ENCODE data around the gene FCGR3A. TPM values are rescaled to one million over a fixed set of nuclear protein-coding genes. Genes with fewer than 3 reads are reported as not detected.
"Not testable (repeated sequence)": the region's sequence is repeated elsewhere in the genome, so short reads cannot be mapped to it uniquely, and the experiment has no call there.

FCGR3A gene
- total and polyA plus RNA-seq, 2 experiments from 2014 or later: not detected

DNA sequence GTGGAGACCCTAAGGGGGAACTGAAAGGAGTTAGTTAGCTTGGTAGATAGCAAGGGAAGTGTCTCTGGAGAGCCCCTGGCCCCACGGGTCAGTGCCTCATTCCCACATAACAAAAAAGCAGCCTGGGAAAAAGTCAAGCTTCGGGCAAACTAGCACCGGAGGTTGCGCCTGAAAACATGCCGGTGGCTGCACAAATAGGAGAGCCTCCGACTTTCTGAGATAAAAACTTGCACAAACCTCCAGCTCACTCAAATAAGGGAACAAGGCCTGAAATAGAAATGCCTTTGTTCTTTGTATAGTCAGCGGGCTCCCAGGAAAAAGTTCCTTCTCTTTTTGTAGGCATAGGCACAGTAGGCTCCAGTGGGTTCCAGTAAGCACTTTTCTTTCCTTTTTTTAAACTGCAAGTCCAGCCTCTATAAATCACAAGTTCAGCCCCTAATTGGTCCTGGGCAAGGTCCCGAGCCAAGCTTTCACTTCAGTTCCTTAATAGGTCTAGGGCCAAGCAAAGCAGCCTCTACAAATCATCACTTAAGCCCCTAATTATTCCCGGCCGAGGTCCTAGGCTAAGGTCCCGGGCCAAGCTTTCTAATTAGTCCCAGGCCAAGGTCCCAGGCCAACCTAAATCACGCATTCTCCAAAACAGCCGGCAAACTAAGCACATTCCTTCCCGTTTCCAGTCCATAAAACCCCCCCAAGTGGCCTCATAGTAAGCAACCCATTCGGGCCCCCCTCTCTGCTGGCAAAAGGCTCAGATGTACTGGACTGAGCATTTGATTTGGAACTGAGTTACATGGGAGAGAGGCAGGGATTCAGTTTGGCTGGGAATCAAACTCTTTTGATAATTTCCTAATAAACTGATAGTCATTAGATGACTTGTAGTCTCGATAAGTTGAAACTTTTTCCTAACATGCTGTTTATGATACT, 16.7 kb downstream of the FCGR3A start:
- DNase-seq: peak; percentile 27
- H3F3A ChIP-seq (ENCODE audit: insufficient read depth); H3K9ac ChIP-seq; H3K79me2 ChIP-seq (ENCODE audit: insufficient read depth); H4K20me1 ChIP-seq (ENCODE audit: insufficient read depth); H3K4me1 ChIP-seq (ENCODE audit: insufficient read depth); H3K36me3 ChIP-seq (ENCODE audit: low read depth); H3K27me3 ChIP-seq (replicated peaks; ENCODE audit: insufficient read depth); H3K9me2 ChIP-seq (ENCODE audit: insufficient read depth); H3K9me3 ChIP-seq (ENCODE audit: low read depth); in situ Hi-C loops (cut with MboI); H3K27ac ChIP-seq: not testable (repeated sequence)
- Histone ChIP-seq H2AFZ (peak overlapping the region; percentile 62), H3K4me2 (ENCODE audit: unreplicated experiment) (peak overlapping the region; percentile 35), H3K4me3 (peak overlapping the region; percentile 6)
- WGBS, 2 experiments (ENCODE audit: low coverage in 1 of 2, low lambda C conversion rate in 2 of 2, missing lambda C conversion rate in 2 of 2): 14 to 19% methylated on average over 16 of the region's 16 CpGs

DNA sequence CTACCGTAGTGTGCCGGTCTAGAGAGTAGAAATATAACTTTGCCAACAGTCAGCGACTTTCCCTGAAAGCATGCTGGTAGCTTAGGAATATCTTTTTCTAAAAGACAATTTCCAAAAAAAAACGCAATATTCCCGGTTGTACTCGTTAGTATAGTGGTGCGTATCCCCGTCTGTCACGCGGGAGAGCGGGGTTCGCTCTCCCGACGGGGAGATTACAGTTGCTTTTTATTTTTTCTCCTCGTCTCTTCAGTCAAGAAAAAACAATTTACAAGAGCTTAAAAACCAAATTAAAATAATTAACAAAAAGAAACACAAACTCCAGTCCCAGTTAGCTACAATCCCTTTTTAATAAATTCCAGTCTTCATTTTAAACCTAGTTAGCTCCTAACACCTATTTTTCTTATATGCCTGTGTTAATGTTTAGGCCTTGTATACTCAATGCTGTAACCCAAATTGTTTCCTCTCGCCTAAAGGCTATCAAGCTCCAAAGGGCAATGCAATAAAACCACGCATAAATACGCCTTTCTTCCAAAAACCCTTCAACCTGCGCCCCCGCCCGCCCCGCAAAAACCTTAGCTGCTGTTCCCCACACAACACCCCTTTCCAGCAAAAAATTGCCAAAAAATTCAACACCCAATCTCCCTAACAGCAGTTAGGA, 17.5 kb downstream of the FCGR3A start:
- DNase-seq: no peak
- TF ChIP-seq EZH2 (IDR thresholded peaks at IDR 0.05; ENCODE audit: insufficient read depth, poor library complexity, severe bottlenecking) (no peak), EZH2phosphoT487 (IDR thresholded peaks at IDR 0.05; ENCODE audit: insufficient read depth, low read depth) (no peak)
- Histone ChIP-seq H3K36me3 (ENCODE audit: low read depth) (no peaks in the 10 kb centered on the region), H3K9me2 (ENCODE audit: insufficient read depth) (no peaks in the 10 kb centered on the region), H3K27me3 (replicated peaks; ENCODE audit: insufficient read depth) (no peaks in the 10 kb centered on the region), H3K4me1 (ENCODE audit: insufficient read depth) (peaks cover 9% of the 10 kb centered on the region; the same call in 1 of the 2 replicates), H3K9me3 (ENCODE audit: low read depth) (no peaks in the 10 kb centered on the region), H2AFZ (peak overlapping the region; percentile 82), H3K4me3 (peak overlapping the region; percentile 88), H3K27ac (no peak overlapping the region), H4K20me1 (ENCODE audit: insufficient read depth) (no peaks in the 10 kb centered on the region), H3F3A (ENCODE audit: insufficient read depth) (peaks cover 9% of the 10 kb centered on the region; the same call in 1 of the 2 replicates), H3K9ac (peak overlapping the region; percentile 75), H3K79me2 (ENCODE audit: insufficient read depth) (no peaks in the 10 kb centered on the region), H3K4me2 (ENCODE audit: unreplicated experiment) (peak overlapping the region; percentile 86)
- in situ Hi-C loops (cut with MboI): no loop called here
- 72 to 73% methylated on average over 22 of the region's 22 CpGs for WGBS, 2 experiments (ENCODE audit: low coverage in 1 of 2, low lambda C conversion rate in 2 of 2, missing lambda C conversion rate in 2 of 2)

DNA sequence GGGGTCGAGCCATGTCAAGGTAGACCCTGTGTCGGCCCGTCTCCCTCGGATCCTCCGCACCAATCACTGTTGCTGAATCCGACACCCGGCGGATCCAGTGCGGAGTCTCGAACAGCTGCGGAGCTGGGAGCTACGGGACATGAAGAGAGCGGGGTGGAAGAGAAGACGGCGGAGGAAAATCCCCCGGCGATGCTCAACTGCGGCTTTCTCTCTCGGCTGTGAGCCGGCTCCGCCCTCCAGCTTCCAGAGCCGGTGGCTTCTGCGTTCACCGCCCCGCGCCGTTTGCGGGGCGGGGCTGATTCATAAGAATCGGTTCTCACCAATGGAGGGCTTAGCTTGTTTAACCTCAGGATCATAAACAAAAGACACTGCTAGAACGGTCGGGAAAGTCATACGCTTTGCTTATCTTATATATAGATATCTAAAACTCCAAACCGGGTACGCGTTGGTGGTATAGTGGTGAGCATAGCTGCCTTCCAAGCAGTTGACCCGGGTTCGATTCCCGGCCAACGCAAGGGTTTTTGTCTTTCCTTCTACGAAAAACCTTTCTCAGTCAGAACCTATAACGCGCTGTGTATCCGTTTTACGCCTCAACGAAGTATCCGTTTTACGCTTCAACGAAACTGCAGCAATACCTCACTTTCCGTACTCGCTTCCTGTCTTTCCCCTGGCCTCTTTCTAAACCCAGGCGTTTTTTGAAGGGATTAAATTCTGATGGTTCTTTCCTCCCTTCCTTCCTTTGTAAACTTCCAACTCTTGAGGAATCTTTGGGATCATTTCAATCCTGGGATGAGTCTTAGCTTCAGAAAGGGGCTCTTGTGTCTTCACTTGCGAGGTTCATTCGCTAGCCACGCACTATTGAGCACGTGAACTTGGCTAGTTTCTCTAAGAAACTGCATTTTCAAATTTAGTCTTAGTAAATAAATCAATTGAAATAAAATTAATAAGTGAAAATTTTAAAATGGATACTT, 18.7 kb downstream of the FCGR3A start:
- Histone ChIP-seq H2AFZ (peak overlapping the region; percentile 82), H3K9ac (peak overlapping the region; percentile 75), H3K4me2 (ENCODE audit: unreplicated experiment) (peak overlapping the region; percentile 86), H3K4me3 (peak overlapping the region; percentile 88), H3K27ac (peak overlapping the region; percentile 60)
- H4K20me1 ChIP-seq (ENCODE audit: insufficient read depth); H3K36me3 ChIP-seq (ENCODE audit: low read depth); in situ Hi-C loops (cut with MboI); H3K9me2 ChIP-seq (ENCODE audit: insufficient read depth); H3K4me1 ChIP-seq (ENCODE audit: insufficient read depth); H3F3A ChIP-seq (ENCODE audit: insufficient read depth); H3K79me2 ChIP-seq (ENCODE audit: insufficient read depth); H3K9me3 ChIP-seq (ENCODE audit: low read depth); H3K27me3 ChIP-seq (replicated peaks; ENCODE audit: insufficient read depth): not testable (repeated sequence)
- DNase-seq: peak; percentile 93
- WGBS, 2 experiments (ENCODE audit: low coverage in 1 of 2, low lambda C conversion rate in 2 of 2, missing lambda C conversion rate in 2 of 2): 0 to 1% methylated on average over 56 of the region's 56 CpGs

DNA sequence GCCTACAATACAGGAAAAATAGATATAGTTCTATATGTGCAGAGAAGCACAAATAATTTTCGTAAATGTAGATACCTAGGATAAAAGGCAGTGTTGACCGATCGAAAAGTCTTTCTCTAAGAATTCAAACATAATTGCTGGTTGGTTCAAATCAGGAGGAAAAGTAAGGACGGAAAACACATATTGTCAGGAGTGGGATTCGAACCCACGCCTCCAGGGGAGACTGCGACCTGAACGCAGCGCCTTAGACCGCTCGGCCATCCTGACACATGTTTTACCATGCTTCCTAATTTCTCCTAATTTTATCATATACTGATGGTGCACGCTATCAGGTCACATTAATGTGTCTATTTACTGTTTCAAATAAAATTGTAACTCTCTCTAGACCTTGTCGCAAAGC, 19.5 kb downstream of the FCGR3A start:
- 1 to 5% methylated on average over 13 of the region's 13 CpGs for WGBS, 2 experiments (ENCODE audit: low coverage in 1 of 2, low lambda C conversion rate in 2 of 2, missing lambda C conversion rate in 2 of 2)
- Histone ChIP-seq H3K27ac (peak overlapping the region; percentile 60), H3K4me3 (peak overlapping the region; percentile 88), H3K4me2 (ENCODE audit: unreplicated experiment) (peak overlapping the region; percentile 48), H3K9ac (peak overlapping the region; percentile 75), H2AFZ (peak overlapping the region; percentile 82)
- H3K9me2 ChIP-seq (ENCODE audit: insufficient read depth); H3K9me3 ChIP-seq (ENCODE audit: low read depth); H4K20me1 ChIP-seq (ENCODE audit: insufficient read depth); H3K79me2 ChIP-seq (ENCODE audit: insufficient read depth); in situ Hi-C loops (cut with MboI); H3F3A ChIP-seq (ENCODE audit: insufficient read depth); H3K27me3 ChIP-seq (replicated peaks; ENCODE audit: insufficient read depth); H3K36me3 ChIP-seq (ENCODE audit: low read depth); H3K4me1 ChIP-seq (ENCODE audit: insufficient read depth): not testable (repeated sequence)
- peak; percentile 60 for DNase-seq

DNA sequence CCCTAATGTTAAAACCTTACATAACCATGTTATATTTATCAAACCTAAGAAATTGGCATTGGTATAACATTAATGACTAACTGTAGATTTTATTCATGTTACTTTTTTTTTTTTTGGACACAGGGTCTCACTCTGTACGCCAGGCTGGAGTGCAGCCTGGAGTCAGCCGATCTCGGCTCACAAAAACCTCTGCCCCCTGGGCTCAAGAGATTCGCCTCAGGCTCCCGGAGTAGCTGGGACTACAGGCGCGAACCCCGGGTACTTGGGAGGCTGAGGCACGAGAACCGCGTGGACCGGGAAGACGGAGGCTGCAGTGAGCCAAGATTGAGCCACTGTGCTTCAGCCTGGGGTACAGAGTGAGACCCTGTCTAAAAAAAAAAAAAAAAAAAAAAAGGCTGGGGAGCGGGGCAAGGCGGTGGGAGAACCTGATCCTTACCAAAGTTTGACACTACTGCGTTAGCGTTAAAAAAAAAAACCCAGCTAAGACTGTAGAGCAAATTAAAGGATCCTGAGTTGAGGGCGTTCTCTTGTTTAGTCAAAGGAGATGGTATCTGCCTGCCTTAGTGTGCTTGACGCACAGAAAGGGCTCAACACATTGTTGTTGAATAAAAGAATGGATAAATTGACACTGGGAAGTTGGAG, 20.0 kb downstream of the FCGR3A start:
- H3K79me2 ChIP-seq (ENCODE audit: insufficient read depth); H3F3A ChIP-seq (ENCODE audit: insufficient read depth): not testable (repeated sequence)
- H3K4me3 ChIP-seq: peak overlapping the region; percentile 88

DNA sequence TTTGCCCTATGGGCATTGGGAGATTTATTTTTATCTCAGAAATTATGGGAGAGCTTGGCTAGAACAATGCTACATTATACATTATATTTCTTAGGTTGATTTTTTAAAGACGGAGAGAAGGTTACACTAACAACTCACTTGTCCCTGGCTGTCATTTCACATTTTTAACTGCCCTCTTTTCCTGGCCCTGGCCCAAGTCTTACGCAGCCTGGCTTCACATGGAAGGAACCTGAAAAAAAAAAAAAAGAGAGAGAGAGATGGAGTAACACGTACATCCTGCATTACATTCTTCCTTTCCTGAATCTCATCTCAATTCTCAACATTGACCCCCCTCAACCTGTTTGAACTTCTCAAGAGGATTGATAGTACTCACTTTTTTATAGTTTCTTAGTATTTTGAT, 21.1 kb downstream of the FCGR3A start:
- H3K4me1 ChIP-seq (ENCODE audit: insufficient read depth); DNase-seq; H3K36me3 ChIP-seq (ENCODE audit: low read depth); H3K9me3 ChIP-seq (ENCODE audit: low read depth); H3F3A ChIP-seq (ENCODE audit: insufficient read depth); H2AFZ ChIP-seq; H3K27ac ChIP-seq; H3K27me3 ChIP-seq (replicated peaks; ENCODE audit: insufficient read depth); H3K9ac ChIP-seq; H4K20me1 ChIP-seq (ENCODE audit: insufficient read depth); H3K4me3 ChIP-seq; H3K9me2 ChIP-seq (ENCODE audit: insufficient read depth); H3K4me2 ChIP-seq (ENCODE audit: unreplicated experiment); H3K79me2 ChIP-seq (ENCODE audit: insufficient read depth); in situ Hi-C loops (cut with MboI): not testable (repeated sequence)
- WGBS, 2 experiments (ENCODE audit: low coverage in 1 of 2, low lambda C conversion rate in 2 of 2, missing lambda C conversion rate in 2 of 2): 6 to 8% methylated on average over 3 of the region's 3 CpGs

More for the DNA sequence above, 20.0 kb downstream of the FCGR3A start:
- WGBS, 2 experiments (ENCODE audit: low coverage in 1 of 2, low lambda C conversion rate in 2 of 2, missing lambda C conversion rate in 2 of 2): 26 to 30% methylated on average over 16 to 19 of the region's 19 CpGs
- H4K20me1 ChIP-seq (ENCODE audit: insufficient read depth); H3K9me2 ChIP-seq (ENCODE audit: insufficient read depth); H3K4me1 ChIP-seq (ENCODE audit: insufficient read depth); in situ Hi-C loops (cut with MboI); H2AFZ ChIP-seq; H3K9me3 ChIP-seq (ENCODE audit: low read depth); H3K27me3 ChIP-seq (replicated peaks; ENCODE audit: insufficient read depth); H3K27ac ChIP-seq; H3K9ac ChIP-seq; H3K36me3 ChIP-seq (ENCODE audit: low read depth): not testable (repeated sequence)
- peak; percentile 22 for DNase-seq
- H3K4me2 ChIP-seq (ENCODE audit: unreplicated experiment): peak overlapping the region; percentile 48
